Fibroblast of villous mesenchyme (primary cell): ENCODE measurements around the gene RIMBP2. TPM values are rescaled to one million over a fixed set of nuclear protein-coding genes. Genes with fewer than 3 reads are reported as not detected.

Experiments used
- DNase-seq: peaks from one replicate; pipeline ENCODE4 v3.0.0-alpha.2; 2010; ENCODE audit warnings: low read depth
- H3K4me3 ChIP-seq: 2 replicates; pipeline ENCODE4 v1.5.1; 2011; ENCODE audit warnings: low read depth, mild to moderate bottlenecking, low read length
- CTCF ChIP-seq: IDR thresholded peaks from 2 replicates; pipeline ENCODE4 v1.5.1; 2012; ENCODE audit warnings: low read depth, mild to moderate bottlenecking, low read length; ENCODE audit not compliant: insufficient read depth
- total RNA-seq: library from RNA; depleted of rRNA; stranded (reverse); fragments of >200 nt; gene quantifications from 2 replicates; pipeline ENCODE4 v1.2.3, GENCODE V29; 2012

RIMBP2 gene
- total RNA-seq, 1 donor: not detected

DNA sequence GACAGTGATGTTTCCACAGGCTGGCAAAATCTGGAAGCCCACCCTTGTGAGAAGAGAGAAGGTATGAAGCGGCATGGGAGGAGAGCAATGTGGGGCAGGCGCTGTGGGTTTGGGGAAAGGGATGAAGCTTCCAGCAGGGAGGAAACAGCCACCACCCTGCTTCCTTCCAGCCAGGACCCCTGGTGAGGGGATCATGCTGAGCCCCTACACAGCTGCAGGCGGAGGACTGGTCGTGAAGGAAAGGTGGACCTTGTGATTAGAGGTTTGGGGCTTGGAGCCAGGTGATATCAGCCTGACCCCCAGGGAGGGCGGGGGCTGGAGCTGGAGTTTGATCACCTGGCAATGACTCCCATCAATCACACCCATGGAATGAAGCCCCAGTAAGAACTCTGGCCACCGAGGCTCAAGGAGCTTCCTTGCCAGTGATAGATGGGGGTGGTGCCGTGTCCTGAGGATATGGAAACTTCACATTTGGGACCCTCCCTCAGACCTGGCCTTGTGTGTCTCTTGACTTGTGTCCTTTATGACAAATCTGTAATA, 48.6 kb downstream of the RIMBP2 start:
- DNase-seq: no peak
- no peak for TF ChIP-seq CTCF
- H3K4me3 ChIP-seq: no peak overlapping the region

- TF ChIP-seq CTCF: no peak
- H3K4me3 ChIP-seq: no peak overlapping the region
- DNase-seq: no peak
Observed at GRCh38 chr12:130666645-130667044, 49.5 kb downstream of the RIMBP2 start.

- no peak for DNase-seq
- no peak for TF ChIP-seq CTCF
- H3K4me3 ChIP-seq: no peak overlapping the region
Observed at GRCh38 chr12:130665753-130666152, 50.3 kb downstream of the RIMBP2 start.

GRCh38 chr12:130664772-130665171, 51.3 kb downstream of the RIMBP2 start:
- no peak for DNase-seq
- H3K4me3 ChIP-seq: no peak overlapping the region
- no peak for TF ChIP-seq CTCF

GRCh38 chr12:130664252-130664651, 51.8 kb downstream of the RIMBP2 start:
- no peak overlapping the region for H3K4me3 ChIP-seq
- no peak for TF ChIP-seq CTCF
- DNase-seq: no peak

DNA sequence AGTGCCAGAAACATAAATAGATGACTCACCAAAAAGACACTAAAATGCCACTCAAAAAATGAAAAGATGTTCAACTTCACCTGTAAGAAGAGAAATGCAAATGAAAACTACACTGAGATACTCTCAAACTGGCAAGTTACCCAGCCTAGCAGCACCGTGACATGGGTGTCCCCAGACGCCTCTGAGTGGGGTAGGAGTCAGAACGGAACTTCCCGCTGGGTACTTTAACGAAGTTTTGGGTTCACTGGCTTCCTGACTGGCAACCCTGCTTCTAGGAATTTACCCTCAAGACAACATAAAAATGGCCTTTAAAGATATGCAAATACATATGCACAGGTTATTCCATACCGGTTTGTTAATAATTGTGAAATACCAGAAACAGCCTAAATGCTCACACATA, 52.6 kb downstream of the RIMBP2 start:
- H3K4me3 ChIP-seq: no peak overlapping the region
- no peak for DNase-seq
- TF ChIP-seq CTCF: no peak
